HG03280 (cell line): ENCODE results near the gene LINC00305.

Experiments
- ATAC-seq: cut with Tn5 transposase; IDR thresholded peaks from one replicate; pipeline ENCODE4 v1.9.1; 2021; ENCODE audit warnings: mild to moderate bottlenecking, moderate library complexity; ENCODE audit not compliant: unreplicated experiment

The LINC00305 gene

DNA sequence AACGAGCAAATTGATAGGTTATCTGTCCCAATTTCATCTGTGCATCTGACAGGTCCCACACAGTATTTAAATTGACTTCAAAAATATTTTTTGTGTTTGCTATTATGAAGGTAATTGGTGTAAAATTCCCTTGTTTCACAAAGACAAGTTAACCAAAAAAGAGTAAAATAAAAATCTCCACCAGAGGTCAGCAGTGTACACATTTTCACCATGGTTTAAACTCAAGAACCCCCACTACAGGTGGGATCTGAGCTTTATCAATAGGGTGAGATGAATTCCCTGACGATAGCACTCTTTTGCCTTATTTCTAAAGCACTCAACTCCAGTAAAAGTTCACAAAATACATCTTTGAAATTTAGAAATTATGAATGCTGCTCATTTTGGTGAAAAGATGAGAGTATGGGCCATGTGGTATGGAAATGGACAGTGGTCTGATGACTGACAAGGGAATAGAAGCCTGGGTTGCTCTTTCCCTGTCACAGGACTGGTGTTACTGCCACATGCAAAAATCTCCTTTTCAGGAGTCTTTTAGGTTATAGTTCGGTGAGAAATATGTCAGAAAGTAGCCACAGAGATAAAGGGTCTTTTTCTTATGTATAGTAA, 111.0 kb downstream of the LINC00305 start:
- ATAC-seq: peak; percentile 73

DNA sequence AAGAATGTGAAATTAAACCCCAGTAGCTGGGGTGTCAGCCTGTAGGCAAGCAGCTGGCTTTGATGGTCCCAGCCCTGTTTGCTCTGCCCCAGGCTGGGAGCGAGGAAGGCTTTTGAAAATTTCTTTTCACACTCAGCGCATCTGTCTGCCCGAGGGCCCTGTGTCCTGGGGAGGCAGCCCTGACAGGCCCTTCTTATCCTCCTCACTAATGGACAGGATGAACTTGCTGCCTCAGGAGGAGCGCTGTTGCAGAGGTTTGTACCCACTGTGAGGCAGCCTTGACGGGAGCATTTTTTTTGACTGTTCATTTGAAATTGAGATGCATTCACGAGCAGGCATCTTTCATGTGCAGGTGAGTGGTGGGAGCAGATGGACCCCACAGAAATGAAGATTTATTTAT, 116.6 kb downstream of the LINC00305 start:
- no peak for ATAC-seq

DNA sequence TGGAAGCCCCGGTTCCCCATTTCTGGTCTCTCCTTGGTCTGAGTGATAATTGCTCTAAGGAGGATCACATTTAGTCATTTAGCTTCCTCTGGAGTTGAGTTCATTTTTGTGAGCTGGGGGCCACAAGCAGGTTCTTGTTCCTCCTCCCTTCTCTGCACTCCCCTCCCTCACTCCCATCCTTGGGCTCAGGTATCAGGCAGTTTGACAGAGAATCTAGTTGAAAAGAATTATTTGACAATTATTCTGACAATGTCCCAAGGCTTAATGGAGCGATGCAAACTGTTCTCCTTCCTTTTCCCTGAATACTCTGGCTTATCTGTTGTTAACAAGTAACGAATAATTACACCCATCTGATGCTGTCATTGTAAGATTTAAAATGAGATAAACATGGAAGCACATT, 117.5 kb downstream of the LINC00305 start:
- no peak for ATAC-seq
